Measurements from ENCODE around the gene KIF1A.

KIF1A gene

GRCh38 chr2:240799033-240799820, 20.8 kb downstream of the KIF1A start:
- no peak for DNase-seq (ENCODE audit: low read depth in 2 of 2)

- DNase-seq (ENCODE audit: low read depth in 2 of 2): no peak
Observed at GRCh38 chr2:240798327-240798905, 21.6 kb downstream of the KIF1A start.

GRCh38 chr2:240797914-240798313, 22.1 kb downstream of the KIF1A start:
- no peak for DNase-seq (ENCODE audit: low read depth in 2 of 2)

GRCh38 chr2:240797500-240797895, 22.5 kb downstream of the KIF1A start:
- no peak for DNase-seq (ENCODE audit: low read depth in 2 of 2)

- DNase-seq (ENCODE audit: low read depth in 2 of 2): no peak
Observed at GRCh38 chr2:240796543-240797499, 23.2 kb downstream of the KIF1A start.

- DNase-seq (ENCODE audit: low read depth in 2 of 2): no peak
Observed at GRCh38 chr2:240795916-240796510, 24.0 kb downstream of the KIF1A start.

GRCh38 chr2:240795454-240795853, 24.6 kb downstream of the KIF1A start:
- DNase-seq (ENCODE audit: low read depth in 2 of 2): no peak

GRCh38 chr2:240794178-240794721, 25.8 kb downstream of the KIF1A start:
- no peak for DNase-seq (ENCODE audit: low read depth in 2 of 2)

GRCh38 chr2:240793313-240794177, 26.5 kb downstream of the KIF1A start:
- no peak for DNase-seq (ENCODE audit: low read depth in 2 of 2)

GRCh38 chr2:240792629-240793312, 27.2 kb downstream of the KIF1A start:
- no peak for DNase-seq (ENCODE audit: low read depth in 2 of 2)

GRCh38 chr2:240791821-240792628, 28.0 kb downstream of the KIF1A start:
- DNase-seq (ENCODE audit: low read depth in 2 of 2): no peak

GRCh38 chr2:240791221-240791800, 28.7 kb downstream of the KIF1A start:
- no peak for DNase-seq (ENCODE audit: low read depth in 2 of 2)

GRCh38 chr2:240790370-240791220, 29.4 kb downstream of the KIF1A start:
- DNase-seq (ENCODE audit: low read depth in 2 of 2): no peak

- no peak for DNase-seq (ENCODE audit: low read depth in 2 of 2)
Observed at GRCh38 chr2:240789501-240790369, 30.3 kb downstream of the KIF1A start.

- no peak for DNase-seq (ENCODE audit: low read depth in 2 of 2)
Observed at GRCh38 chr2:240789051-240789453, 31.0 kb downstream of the KIF1A start.

- DNase-seq (ENCODE audit: low read depth in 2 of 2): no peak
Observed at GRCh38 chr2:240788482-240788881, 31.5 kb downstream of the KIF1A start.

All from activated CD4-positive, alpha-beta T cell treated with anti-CD3 and anti-CD28 coated beads for 24 hours (primary cell).